Stimulated activated CD4-positive, alpha-beta T cell treated with anti-CD3 and anti-CD28 coated beads, Interleukin-4, amount 100 ng/mL, for 1 hour (primary cell): ENCODE data around the gene EPOP.
"Not testable (repeated sequence)": the region's sequence is repeated elsewhere in the genome, so short reads cannot be mapped to it uniquely, and the experiment has no call there.

Experiments used
- DNase-seq: peaks from one replicate; pipeline ENCODE4 v3.0.0-alpha.2; 2020

The EPOP gene

DNA sequence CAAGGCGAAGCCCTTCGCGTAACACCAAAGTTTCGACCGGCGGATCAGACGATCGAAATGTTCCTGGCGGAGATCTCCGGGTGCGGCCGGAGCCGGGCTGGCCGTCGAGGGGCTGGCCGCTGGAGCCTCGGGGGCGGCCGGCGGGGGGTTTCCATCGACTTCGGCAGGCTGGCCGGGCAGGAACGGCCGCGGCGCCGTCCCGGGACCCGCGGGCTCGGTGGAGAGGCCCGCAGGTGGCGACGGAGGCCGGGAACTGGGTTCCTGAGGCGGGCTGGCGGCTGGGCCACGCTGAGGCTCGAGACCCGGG lies 1.1 kb downstream of the EPOP start:
- no peak for DNase-seq

GRCh38 chr17:38672788-38673706 lies 1.7 kb downstream of the EPOP start:
- peak; percentile 36 for DNase-seq

GRCh38 chr17:38671939-38672720 lies 2.6 kb downstream of the EPOP start:
- DNase-seq = no peak

DNA sequence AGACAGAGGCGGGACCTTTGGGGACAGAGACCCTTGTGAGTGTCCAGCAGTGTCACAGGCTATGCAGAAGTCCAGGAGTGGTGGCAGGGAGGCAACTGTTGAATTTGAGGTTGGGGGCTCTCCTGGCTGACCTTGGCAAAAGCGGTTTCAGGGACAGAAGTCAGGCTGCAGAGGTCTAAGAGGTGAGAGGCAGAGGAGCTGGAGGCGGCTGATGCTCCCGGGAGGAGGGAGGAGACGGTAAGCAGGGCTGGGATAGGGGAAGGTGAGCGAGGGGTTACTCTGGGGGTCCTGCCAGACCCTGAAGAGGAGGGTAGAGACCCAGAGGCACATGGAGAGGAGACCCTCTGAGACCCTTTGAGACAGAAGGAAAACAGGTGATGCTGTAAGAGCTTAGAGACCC lies 5.2 kb downstream of the EPOP start:
- no peak for DNase-seq

DNA sequence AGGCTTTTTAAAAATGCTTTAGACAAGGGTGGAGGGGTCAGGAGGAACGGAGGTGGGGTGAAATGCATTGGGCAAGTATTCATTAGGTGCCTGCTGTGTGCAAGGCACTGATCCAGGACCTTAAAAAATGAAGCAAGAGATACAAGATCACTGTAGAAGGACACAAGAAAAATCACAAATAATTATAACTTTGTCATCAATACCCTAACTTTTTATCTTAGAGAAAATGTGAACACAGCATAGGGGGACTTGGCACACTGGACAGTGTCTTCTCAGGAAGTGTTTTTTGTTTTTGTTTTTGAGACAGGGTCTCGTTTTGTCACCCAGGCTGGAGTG lies 7.0 kb downstream of the EPOP start:
- no peak for DNase-seq

DNA sequence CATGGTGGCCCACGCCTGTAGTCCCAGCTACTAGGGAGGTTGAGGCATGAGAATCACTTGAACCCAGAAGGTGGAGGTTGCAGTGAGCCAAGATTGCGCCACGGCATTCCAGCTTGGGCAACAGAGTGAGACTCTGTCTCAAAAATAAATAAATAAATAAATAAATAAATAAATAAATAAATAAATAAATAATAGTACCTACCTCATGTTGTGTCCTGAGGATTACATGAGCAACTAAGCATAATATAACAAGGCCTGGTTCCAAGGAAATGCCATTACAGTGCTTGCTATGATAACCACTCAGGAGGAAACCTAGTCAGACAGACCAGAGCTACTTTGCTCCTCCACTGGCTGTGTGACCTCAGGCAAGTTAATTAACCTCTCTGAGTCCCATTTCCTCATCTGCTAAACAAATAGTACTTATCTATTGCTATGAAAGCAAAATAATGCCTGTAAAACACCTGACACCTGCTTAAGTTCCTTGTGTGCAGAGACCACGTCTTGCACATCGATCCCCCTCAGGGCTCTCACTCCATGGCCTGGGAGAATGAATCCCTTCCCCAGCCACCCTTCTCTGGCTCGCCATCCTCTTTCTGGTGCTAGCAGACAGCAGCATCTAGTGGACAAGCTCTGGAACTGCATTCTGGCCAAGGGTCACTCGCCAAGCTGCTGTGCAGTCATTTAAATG lies 7.5 kb downstream of the EPOP start:
- peak; percentile 46 for DNase-seq

DNA sequence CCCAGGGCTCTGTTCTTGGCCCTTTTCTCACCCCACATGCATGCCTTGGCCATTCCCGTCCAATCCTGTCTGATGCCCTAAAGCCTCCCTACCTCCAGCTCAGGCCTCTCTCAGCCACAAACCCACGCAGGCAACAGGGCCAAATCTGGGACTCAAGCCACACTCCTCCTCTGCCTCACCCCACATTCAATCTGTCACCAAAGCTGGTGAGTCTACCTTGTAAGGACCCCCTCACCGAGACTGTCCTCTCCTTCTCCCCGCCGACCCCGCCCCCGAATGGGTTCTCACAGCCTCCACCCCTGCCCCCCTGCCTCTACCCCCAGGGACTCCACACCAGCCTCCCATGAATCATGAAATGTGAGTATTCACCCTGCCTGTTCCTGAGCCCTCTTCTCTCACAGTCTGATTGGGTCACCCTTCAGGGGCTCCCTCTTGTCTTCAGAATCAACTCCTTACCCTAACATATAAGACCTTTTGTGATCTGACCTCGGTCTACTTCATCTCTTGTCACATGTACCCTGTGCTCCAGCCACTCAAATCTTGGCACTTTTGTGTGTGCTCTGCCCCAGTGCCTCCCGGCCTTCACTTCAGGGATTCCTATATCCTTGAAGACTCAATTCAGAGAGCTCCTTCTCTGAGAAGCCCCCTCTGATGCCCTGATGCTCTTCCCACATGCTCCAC lies 10.7 kb downstream of the EPOP start:
- no peak for DNase-seq

GRCh38 chr17:38663125-38663751 lies 11.5 kb downstream of the EPOP start:
- peak; percentile 53 for DNase-seq

DNA sequence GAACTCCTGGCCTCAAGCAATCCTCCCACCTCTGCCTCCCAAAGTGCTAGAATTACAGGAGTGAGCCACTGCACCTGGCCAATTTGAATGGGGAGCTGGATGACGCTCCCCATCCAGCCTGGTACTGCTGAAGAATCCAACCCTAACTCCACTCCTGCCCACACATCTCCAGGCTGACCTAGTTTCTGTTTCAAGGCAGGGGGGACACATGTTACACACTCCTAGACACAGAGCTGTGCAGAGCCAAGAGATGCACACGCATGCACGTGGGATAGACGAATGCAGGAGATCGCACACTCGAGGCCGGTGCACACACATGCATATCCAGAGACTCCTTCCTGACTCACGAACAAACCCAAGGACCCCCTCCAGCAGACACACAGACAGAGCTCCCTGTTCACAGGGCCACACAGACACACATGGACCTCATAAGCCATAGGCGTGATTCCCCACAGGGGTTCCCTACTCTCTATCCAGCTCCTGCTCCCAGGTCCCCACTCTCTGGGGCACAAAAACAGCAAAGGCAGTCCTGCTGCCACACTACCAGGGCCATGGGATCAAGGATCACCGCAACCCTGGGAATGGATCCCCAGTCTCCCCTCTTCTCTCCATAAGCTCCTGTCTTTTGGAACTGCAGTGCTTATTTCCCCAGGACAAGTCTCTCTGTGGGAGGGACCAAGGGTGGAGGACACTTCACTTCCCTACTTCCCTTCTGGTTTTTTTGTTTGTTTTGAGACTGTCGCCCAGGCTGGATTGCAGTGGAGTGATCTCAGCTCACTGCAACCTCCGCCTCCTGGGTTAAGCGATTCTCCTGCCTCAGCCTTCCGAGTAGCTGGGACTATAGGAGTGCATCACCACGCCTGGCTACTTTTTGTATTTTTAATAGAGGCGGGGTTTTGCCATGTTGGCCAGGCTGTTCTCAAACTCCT lies 14.4 kb downstream of the EPOP start:
- DNase-seq = no peak

DNA sequence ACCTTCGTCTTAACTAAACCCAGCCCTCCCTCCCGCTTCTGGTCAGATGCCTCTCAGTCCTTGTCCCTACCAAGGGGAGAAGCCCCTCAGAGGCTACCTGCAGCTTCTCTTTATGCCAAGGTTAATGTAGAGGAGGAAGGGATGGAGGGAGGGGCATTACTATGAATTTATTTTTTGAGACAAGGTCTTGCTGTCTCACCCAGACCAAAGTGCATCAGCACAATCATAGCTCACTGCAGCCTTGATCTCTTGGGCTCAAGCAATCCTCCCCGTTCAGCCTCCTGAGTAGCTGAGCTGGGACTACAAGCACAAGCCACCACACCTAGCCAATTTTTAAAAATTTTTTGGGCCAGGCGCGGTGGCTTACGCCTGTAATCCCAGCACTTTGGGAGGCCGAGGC lies 15.3 kb downstream of the EPOP start:
- no peak for DNase-seq

GRCh38 chr17:38658741-38659345 lies 15.9 kb downstream of the EPOP start:
- DNase-seq = no peak

GRCh38 chr17:38657824-38658740 lies 16.7 kb downstream of the EPOP start:
- DNase-seq = no peak

- no peak for DNase-seq
Observed at GRCh38 chr17:38656959-38657823, 17.6 kb downstream of the EPOP start.

GRCh38 chr17:38654411-38655398 lies 20.1 kb downstream of the EPOP start:
- no peak for DNase-seq

GRCh38 chr17:38653679-38654078 lies 21.1 kb downstream of the EPOP start:
- no peak for DNase-seq

DNA sequence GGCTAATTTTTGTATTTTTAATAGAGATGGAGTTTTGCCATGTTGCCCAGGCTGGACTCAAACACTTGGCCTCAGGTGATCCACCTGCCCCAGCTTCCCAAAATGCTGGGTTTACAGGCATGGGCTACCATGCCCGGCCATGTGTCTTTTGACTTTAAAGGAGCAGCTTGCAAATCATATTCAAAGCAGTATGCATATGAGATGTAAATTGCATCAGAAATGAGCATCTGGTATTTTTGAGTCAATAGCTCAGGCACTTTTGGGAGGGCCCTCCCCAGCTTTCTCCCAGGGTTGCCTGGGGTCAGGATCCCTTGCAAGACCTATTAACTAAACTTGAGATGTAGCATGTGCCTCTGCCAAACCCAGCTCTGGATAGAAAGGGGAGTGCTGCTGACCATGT lies 21.5 kb downstream of the EPOP start:
- no peak for DNase-seq

DNA sequence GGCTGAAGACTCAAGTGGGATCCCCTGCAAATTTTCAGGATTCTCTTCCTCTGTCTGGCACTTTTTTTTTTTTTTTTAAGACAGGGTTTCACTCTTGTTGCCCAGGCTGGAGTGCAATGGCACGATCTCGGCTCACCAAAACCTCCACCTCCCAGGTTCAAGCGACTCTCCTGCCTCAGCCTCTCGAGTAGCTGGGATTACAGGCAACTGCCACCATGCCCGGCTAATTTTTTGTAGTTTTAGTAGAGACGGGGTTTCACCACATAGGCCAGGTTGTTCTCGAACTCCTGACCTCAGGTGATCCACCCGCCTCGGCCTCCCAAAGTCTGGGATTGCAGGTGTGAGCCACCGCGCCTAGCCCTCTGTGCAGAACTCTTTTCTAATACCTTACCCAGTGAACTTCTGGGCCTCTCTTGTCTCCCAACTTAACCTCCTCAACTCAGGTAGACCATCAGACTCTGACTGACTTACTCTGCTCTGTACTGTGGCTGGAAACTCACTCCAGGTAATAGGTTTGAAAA lies 24.0 kb downstream of the EPOP start:
- not testable (repeated sequence) for DNase-seq
